Measurements from ENCODE around the gene MOSPD3. TPM values are rescaled to one million over a fixed set of nuclear protein-coding genes. Genes with fewer than 3 reads are reported as not detected.
A peak's percentile ranks its signal among the peaks of the same experiment; 100 is the strongest.

MOSPD3 gene
- total RNA-seq, 1 donor from 2014 or later: 17.5 TPM

GRCh38 chr7:100598425-100598824, 13.9 kb upstream of the MOSPD3 start:
- no peak for DNase-seq (ENCODE audit: low spot score)
- Mint-ChIP-seq H3K27me3 (ENCODE audit: low read depth) (no peaks in the 10 kb centered on the region), H3K27ac (ENCODE audit: unreplicated experiment) (no peak overlapping the region), H3K4me3 (ENCODE audit: unreplicated experiment) (no peak overlapping the region), H3K4me1 (ENCODE audit: low read depth) (peaks cover 18% of the 10 kb centered on the region), H3K36me3 (ENCODE audit: low read depth) (no peaks in the 10 kb centered on the region), H3K9me3 (ENCODE audit: low read depth) (no peaks in the 10 kb centered on the region)
- TF ChIP-seq CTCF (IDR thresholded peaks at IDR 0.05): no peak

GRCh38 chr7:100599911-100600729, 12.2 kb upstream of the MOSPD3 start:
- Mint-ChIP-seq H3K4me3 (ENCODE audit: unreplicated experiment) (no peak overlapping the region), H3K27me3 (ENCODE audit: low read depth) (no peaks in the 10 kb centered on the region), H3K9me3 (ENCODE audit: low read depth) (no peaks in the 10 kb centered on the region), H3K4me1 (ENCODE audit: low read depth) (peaks cover 28% of the 10 kb centered on the region), H3K36me3 (ENCODE audit: low read depth) (no peaks in the 10 kb centered on the region), H3K27ac (ENCODE audit: unreplicated experiment) (no peak overlapping the region)
- no peak for DNase-seq (ENCODE audit: low spot score)
- peak; percentile 24 for TF ChIP-seq CTCF (IDR thresholded peaks at IDR 0.05)

- Mint-ChIP-seq H3K9me3 (ENCODE audit: low read depth) (no peaks in the 10 kb centered on the region), H3K27me3 (ENCODE audit: low read depth) (no peaks in the 10 kb centered on the region), H3K36me3 (ENCODE audit: low read depth) (no peaks in the 10 kb centered on the region), H3K27ac (ENCODE audit: unreplicated experiment) (no peak overlapping the region), H3K4me3 (ENCODE audit: unreplicated experiment) (no peak overlapping the region), H3K4me1 (ENCODE audit: low read depth) (peaks cover 31% of the 10 kb centered on the region)
- TF ChIP-seq CTCF (IDR thresholded peaks at IDR 0.05): no peak
- DNase-seq (ENCODE audit: low spot score): no peak
These were observed 11.7 kb upstream of the MOSPD3 start for GRCh38 chr7:100600730-100601038.

GRCh38 chr7:100602889-100603725, 9.2 kb upstream of the MOSPD3 start:
- Mint-ChIP-seq H3K4me1 (ENCODE audit: low read depth) (peaks cover 31% of the 10 kb centered on the region), H3K9me3 (ENCODE audit: low read depth) (no peaks in the 10 kb centered on the region), H3K36me3 (ENCODE audit: low read depth) (peaks cover 3% of the 10 kb centered on the region), H3K4me3 (ENCODE audit: unreplicated experiment) (peak overlapping the region; percentile 81), H3K27ac (ENCODE audit: unreplicated experiment) (peak overlapping the region; percentile 84), H3K27me3 (ENCODE audit: low read depth) (no peaks in the 10 kb centered on the region)
- TF ChIP-seq CTCF (IDR thresholded peaks at IDR 0.05): no peak
- DNase-seq (ENCODE audit: low spot score): no peak

GRCh38 chr7:100603726-100604027, 8.7 kb upstream of the MOSPD3 start:
- Mint-ChIP-seq H3K27ac (ENCODE audit: unreplicated experiment) (peak overlapping the region; percentile 84), H3K36me3 (ENCODE audit: low read depth) (peaks cover 3% of the 10 kb centered on the region), H3K4me3 (ENCODE audit: unreplicated experiment) (peak overlapping the region; percentile 81), H3K9me3 (ENCODE audit: low read depth) (no peaks in the 10 kb centered on the region), H3K27me3 (ENCODE audit: low read depth) (no peaks in the 10 kb centered on the region), H3K4me1 (ENCODE audit: low read depth) (peaks cover 31% of the 10 kb centered on the region)
- DNase-seq (ENCODE audit: low spot score): no peak
- TF ChIP-seq CTCF (IDR thresholded peaks at IDR 0.05): no peak
